ENCODE measurements around the gene ADGRG4.

ADGRG4 gene

DNA sequence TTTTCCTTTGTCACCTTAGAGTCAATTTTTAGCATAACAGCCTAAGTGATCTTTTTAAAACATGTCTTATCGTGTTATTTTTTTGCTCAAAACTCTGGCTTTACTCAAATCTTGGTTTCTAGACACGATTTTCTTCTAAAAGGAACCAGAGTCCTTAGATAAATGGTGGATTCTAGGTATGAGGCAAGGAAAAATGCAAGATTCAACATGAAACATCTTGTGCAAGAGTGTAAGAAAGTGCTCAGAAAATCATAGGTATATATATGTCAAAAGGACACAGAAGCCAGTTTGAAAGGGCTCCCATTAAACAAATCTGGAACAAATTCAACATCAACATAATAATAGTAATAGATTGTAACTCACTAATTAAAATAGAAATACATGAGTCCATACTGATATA, 8.1 kb upstream of the ADGRG4 start:
- 81 to 88% methylated on average over 2 of the region's 2 CpGs for WGBS, 2 experiments
- H3K9me3 ChIP-seq (ENCODE audit: control insufficient read depth, low read length), result no peaks in the 10 kb centered on the region
- H3K27me3 ChIP-seq (ENCODE audit: control insufficient read depth, insufficient read depth, low read length, poor library complexity, severe bottlenecking), result no peaks in the 10 kb centered on the region
- H3K36me3 ChIP-seq (ENCODE audit: control insufficient read depth, insufficient read depth, low read length), result no peaks in the 10 kb centered on the region
- no peaks in the 10 kb centered on the region for H3K4me1 ChIP-seq (ENCODE audit: control insufficient read depth, insufficient read depth, low read length)
- H3K27ac ChIP-seq (ENCODE audit: insufficient read depth, low read depth, low read length, poor library complexity, severe bottlenecking), result no peak overlapping the region
- H3K4me3 ChIP-seq (ENCODE audit: insufficient read depth, low read depth, low read length), result no peak overlapping the region

DNA sequence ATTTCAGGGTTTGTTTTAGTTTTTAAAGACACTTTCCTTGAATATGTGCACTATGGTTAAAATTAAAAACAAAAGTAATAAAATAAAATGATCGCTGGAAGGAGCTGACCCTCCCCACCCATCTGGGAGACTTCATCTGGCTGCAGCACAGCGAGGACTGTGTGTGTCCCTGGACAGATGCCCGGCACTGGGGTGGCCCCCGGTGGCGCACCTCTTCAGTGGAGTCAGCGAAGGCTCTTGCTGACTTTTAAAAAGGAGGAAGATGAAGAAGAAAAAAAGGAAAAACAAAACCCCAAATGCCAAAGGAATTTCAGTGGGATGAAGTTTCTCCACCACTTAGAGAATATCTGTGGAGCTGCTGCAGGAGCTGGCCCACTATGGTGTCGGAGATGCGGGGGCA, 5.4 kb upstream of the ADGRG4 start:
- Histone ChIP-seq H3K36me3 (ENCODE audit: control insufficient read depth, insufficient read depth, low read length) (no peaks in the 10 kb centered on the region), H3K9me3 (ENCODE audit: control insufficient read depth, low read length) (no peaks in the 10 kb centered on the region), H3K27me3 (ENCODE audit: control insufficient read depth, insufficient read depth, low read length, poor library complexity, severe bottlenecking) (no peaks in the 10 kb centered on the region), H3K27ac (ENCODE audit: insufficient read depth, low read depth, low read length, poor library complexity, severe bottlenecking) (no peak overlapping the region), H3K4me3 (ENCODE audit: insufficient read depth, low read depth, low read length) (no peak overlapping the region), H3K4me1 (ENCODE audit: control insufficient read depth, insufficient read depth, low read length) (no peaks in the 10 kb centered on the region)
- WGBS, 2 experiments, result 88 to 91% methylated on average over 7 of the region's 8 CpGs

DNA sequence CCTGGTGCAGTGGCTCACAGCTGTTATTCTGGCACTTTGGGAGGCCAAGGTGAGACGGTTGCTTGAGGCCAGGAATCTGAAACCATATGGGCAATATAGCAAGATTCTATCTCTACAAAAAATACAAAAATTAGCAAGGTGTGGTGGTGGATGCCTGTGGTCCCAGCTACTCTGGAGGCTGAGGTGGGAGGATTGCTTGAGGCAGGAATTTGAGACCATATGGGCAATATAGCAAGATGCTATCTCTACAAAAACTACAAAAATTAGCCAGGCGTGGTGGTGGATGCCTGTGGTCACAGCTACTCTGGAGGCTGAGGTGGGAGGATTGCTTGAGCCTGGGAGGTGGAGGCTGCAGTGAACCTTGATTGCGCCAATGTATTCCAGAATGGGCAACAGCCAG, 2.3 kb downstream of the ADGRG4 start:
- 85 to 100% methylated on average over 1 to 3 of the region's 3 CpGs for WGBS, 2 experiments
- Histone ChIP-seq H3K9me3 (ENCODE audit: control insufficient read depth, low read length) (no peaks in the 10 kb centered on the region), H3K36me3 (ENCODE audit: control insufficient read depth, insufficient read depth, low read length) (no peaks in the 10 kb centered on the region), H3K27me3 (ENCODE audit: control insufficient read depth, insufficient read depth, low read length, poor library complexity, severe bottlenecking) (no peaks in the 10 kb centered on the region), H3K27ac (ENCODE audit: insufficient read depth, low read depth, low read length, poor library complexity, severe bottlenecking) (no peak overlapping the region), H3K4me1 (ENCODE audit: control insufficient read depth, insufficient read depth, low read length) (no peaks in the 10 kb centered on the region), H3K4me3 (ENCODE audit: insufficient read depth, low read depth, low read length) (no peak overlapping the region)

DNA sequence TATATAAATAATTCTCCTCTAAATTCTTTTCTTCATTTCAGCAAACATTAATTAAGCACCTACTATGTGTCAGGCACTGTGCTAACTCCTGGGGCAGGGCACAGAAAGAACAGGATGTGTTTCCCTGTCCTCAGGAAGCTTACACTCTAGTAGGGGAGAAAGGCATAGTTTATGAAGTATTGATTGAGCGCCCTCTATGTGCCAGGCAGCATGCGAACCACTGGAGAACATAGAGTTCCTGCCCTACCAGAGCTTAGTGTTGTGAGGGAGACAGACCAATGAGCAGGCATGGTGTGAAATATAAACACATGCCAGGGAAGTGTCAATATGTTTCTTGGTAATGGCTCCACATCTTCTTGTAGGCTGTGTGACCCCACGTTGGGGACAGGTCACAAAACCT, 3.7 kb downstream of the ADGRG4 start:
- 91 to 94% methylated on average over 3 of the region's 3 CpGs for whole genome bisulfite sequencing, 2 experiments
- Histone ChIP-seq H3K4me3 (ENCODE audit: insufficient read depth, low read depth, low read length) (no peak overlapping the region), H3K27ac (ENCODE audit: insufficient read depth, low read depth, low read length, poor library complexity, severe bottlenecking) (no peak overlapping the region), H3K36me3 (ENCODE audit: control insufficient read depth, insufficient read depth, low read length) (no peaks in the 10 kb centered on the region), H3K4me1 (ENCODE audit: control insufficient read depth, insufficient read depth, low read length) (no peaks in the 10 kb centered on the region), H3K27me3 (ENCODE audit: control insufficient read depth, insufficient read depth, low read length, poor library complexity, severe bottlenecking) (no peaks in the 10 kb centered on the region), H3K9me3 (ENCODE audit: control insufficient read depth, low read length) (no peaks in the 10 kb centered on the region)

DNA sequence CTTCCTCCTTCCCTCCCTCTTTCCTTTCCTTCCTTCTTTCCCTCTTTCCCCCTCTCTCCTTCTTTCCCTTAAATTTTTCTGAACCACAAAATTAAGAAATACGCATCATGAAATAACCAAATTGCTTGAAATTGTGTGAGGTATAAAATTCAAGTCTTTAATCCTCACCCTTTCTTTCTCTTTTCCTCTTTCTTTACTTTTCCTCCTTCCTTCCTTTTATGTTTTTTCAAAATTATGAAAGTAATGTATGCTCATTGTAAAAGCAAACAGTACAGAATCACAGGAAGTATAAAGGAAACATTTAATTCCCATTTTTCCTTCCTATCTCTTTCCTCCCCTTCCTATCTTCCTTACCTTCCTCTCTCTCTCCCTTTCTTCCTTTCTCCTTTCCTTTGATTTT, 5.4 kb downstream of the ADGRG4 start:
- Histone ChIP-seq H3K27me3 (ENCODE audit: control insufficient read depth, insufficient read depth, low read length, poor library complexity, severe bottlenecking) (no peaks in the 10 kb centered on the region), H3K9me3 (ENCODE audit: control insufficient read depth, low read length) (no peaks in the 10 kb centered on the region), H3K4me1 (ENCODE audit: control insufficient read depth, insufficient read depth, low read length) (no peaks in the 10 kb centered on the region), H3K36me3 (ENCODE audit: control insufficient read depth, insufficient read depth, low read length) (no peaks in the 10 kb centered on the region), H3K27ac (ENCODE audit: insufficient read depth, low read depth, low read length, poor library complexity, severe bottlenecking) (no peak overlapping the region), H3K4me3 (ENCODE audit: insufficient read depth, low read depth, low read length) (no peak overlapping the region)
- WGBS, 2 experiments, result no CpG with 5 or more reads among the region's 1 CpG

DNA sequence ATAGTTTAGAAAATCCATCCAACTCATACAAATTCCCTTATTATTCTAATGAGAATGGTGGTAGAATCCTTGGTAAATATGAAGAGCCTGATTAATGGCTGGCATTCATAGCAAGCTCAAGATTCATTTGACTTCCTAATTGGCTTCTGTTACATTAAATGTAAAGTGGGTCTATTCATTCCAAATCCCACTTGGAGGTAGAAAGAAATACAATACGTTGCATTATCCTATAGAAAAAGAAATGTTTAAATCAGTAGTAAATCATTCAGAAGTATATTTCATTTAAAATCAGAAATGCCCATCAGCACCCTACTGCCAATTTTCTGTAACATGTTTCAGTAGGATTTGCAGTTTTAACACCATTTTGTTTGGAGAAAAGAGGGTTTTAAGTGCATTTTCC, 6.7 kb downstream of the ADGRG4 start:
- no peaks in the 10 kb centered on the region for H3K4me1 ChIP-seq (ENCODE audit: control insufficient read depth, insufficient read depth, low read length)
- H3K4me3 ChIP-seq (ENCODE audit: insufficient read depth, low read depth, low read length), result no peak overlapping the region
- no peaks in the 10 kb centered on the region for H3K36me3 ChIP-seq (ENCODE audit: control insufficient read depth, insufficient read depth, low read length)
- H3K9me3 ChIP-seq (ENCODE audit: control insufficient read depth, low read length), result no peaks in the 10 kb centered on the region
- no peaks in the 10 kb centered on the region for H3K27me3 ChIP-seq (ENCODE audit: control insufficient read depth, insufficient read depth, low read length, poor library complexity, severe bottlenecking)
- no CpG with 5 or more reads among the region's 1 CpG for WGBS, 2 experiments
- no peak overlapping the region for H3K27ac ChIP-seq (ENCODE audit: insufficient read depth, low read depth, low read length, poor library complexity, severe bottlenecking)

DNA sequence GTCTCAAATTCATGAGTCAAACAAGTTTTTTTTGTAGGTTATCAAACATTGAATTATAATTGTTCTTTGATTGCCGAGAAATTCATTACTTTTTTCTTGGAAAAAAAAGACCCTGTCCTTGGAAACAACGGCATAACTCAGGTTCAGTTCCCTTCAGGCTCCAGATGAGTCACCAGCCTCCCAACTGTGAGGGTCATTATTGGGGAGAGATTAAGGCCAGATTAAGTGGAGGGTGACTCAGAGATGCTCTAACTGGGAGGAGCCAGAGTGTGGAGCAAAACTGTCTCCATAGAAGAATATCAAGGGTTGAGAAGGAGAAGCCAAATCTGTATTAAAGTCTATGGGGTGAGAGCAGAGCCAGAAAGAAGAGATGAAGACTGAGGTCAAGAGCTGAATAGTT, 9.6 kb downstream of the ADGRG4 start:
- H3K27me3 ChIP-seq (ENCODE audit: control insufficient read depth, insufficient read depth, low read length, poor library complexity, severe bottlenecking), result no peaks in the 10 kb centered on the region
- no peaks in the 10 kb centered on the region for H3K4me1 ChIP-seq (ENCODE audit: control insufficient read depth, insufficient read depth, low read length)
- WGBS, 2 experiments, result 76 to 78% methylated on average over 2 of the region's 2 CpGs
- H3K36me3 ChIP-seq (ENCODE audit: control insufficient read depth, insufficient read depth, low read length), result no peaks in the 10 kb centered on the region
- no peak overlapping the region for H3K27ac ChIP-seq (ENCODE audit: insufficient read depth, low read depth, low read length, poor library complexity, severe bottlenecking)
- H3K4me3 ChIP-seq (ENCODE audit: insufficient read depth, low read depth, low read length), result no peak overlapping the region
- no peaks in the 10 kb centered on the region for H3K9me3 ChIP-seq (ENCODE audit: control insufficient read depth, low read length)

DNA sequence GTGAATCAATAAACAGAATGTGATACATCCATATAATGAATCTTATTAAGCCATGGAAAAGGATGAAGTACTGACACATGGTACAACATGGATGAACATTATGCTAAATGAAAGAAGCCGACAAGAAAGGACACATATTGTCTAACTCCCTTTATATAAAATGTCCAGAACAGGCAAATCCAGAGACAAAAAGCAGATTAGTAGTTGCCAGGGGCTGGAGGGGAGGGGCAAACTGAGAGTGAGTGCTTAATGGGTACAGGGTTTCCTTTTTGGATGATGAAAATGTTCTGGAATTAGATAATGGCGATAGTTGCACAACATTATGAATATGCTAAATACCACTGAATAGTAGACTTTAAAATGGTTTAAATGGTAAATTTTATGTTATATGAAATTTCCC, 17.4 kb downstream of the ADGRG4 start:
- no peaks in the 10 kb centered on the region for H3K27me3 ChIP-seq (ENCODE audit: control insufficient read depth, insufficient read depth, low read length, poor library complexity, severe bottlenecking)
- no peaks in the 10 kb centered on the region for H3K36me3 ChIP-seq (ENCODE audit: control insufficient read depth, insufficient read depth, low read length)
- no peak overlapping the region for H3K4me3 ChIP-seq (ENCODE audit: insufficient read depth, low read depth, low read length)
- no peaks in the 10 kb centered on the region for H3K9me3 ChIP-seq (ENCODE audit: control insufficient read depth, low read length)
- no peaks in the 10 kb centered on the region for H3K4me1 ChIP-seq (ENCODE audit: control insufficient read depth, insufficient read depth, low read length)
- 100% methylated on average over 1 of the region's 2 CpGs; no CpG with 5 or more reads in 1 of the 2 experiments for WGBS, 2 experiments
- H3K27ac ChIP-seq (ENCODE audit: insufficient read depth, low read depth, low read length, poor library complexity, severe bottlenecking), result no peak overlapping the region

DNA sequence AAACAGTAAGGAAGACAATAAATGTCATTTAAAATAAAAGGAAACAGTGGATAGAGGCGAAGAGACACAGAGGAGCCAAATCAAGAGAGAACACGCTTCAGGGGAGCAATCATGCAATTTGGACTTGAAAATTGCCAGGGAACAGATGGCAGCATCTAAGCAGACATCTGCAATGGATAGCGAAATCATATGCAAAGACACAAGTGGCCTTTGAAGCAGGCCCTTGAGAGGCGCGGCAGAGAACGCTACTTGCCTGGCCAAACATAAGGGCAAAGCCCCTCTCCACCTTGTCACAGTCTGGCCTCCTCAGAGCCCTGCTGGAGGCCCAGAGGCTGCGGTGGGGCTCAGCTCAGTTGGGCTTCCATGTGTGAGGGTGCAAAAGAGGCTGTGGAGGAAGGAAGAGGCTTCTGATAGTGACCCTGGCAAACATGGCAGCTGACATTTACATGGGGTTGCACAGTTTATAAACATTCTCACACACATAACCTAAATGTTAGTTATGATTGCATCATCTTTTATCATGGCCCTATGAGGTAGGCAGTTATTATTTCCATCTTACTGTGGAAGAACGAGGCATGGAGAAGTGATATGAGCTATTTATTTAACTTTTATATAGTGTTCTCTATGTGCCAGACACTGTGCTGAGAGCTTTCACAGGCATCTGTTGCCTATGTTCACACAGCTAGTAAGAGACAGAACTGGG, 18.3 kb downstream of the ADGRG4 start:
- 92 to 93% methylated on average over 6 to 8 of the region's 8 CpGs for WGBS, 2 experiments
- no peaks in the 10 kb centered on the region for H3K27me3 ChIP-seq (ENCODE audit: control insufficient read depth, insufficient read depth, low read length, poor library complexity, severe bottlenecking)
- H3K4me1 ChIP-seq (ENCODE audit: control insufficient read depth, insufficient read depth, low read length), result no peaks in the 10 kb centered on the region
- H3K9me3 ChIP-seq (ENCODE audit: control insufficient read depth, low read length), result no peaks in the 10 kb centered on the region
- no peak overlapping the region for H3K27ac ChIP-seq (ENCODE audit: insufficient read depth, low read depth, low read length, poor library complexity, severe bottlenecking)
- no peak overlapping the region for H3K4me3 ChIP-seq (ENCODE audit: insufficient read depth, low read depth, low read length)
- H3K36me3 ChIP-seq (ENCODE audit: control insufficient read depth, insufficient read depth, low read length), result no peaks in the 10 kb centered on the region

DNA sequence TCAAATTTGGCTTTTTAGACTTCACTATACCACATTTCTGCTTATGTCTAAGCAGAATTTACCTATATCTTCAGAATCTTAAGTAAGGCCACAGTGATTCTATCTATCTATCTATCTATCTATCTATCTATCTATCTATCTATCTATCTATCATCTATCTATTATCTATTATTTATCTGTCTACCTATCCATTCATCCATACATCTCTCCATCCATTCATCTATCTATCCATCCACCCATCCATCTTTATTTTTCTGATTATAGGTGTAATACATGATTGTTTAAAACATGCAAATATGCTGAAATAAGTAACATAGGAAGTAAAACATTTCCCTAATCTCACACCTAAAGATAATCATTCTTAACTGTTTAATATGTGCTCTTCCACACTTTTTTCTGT, 18.8 kb downstream of the ADGRG4 start:
- H3K9me3 ChIP-seq (ENCODE audit: control insufficient read depth, low read length), result no peaks in the 10 kb centered on the region
- no peak overlapping the region for H3K4me3 ChIP-seq (ENCODE audit: insufficient read depth, low read depth, low read length)
- no peaks in the 10 kb centered on the region for H3K4me1 ChIP-seq (ENCODE audit: control insufficient read depth, insufficient read depth, low read length)
- no peak overlapping the region for H3K27ac ChIP-seq (ENCODE audit: insufficient read depth, low read depth, low read length, poor library complexity, severe bottlenecking)
- no peaks in the 10 kb centered on the region for H3K36me3 ChIP-seq (ENCODE audit: control insufficient read depth, insufficient read depth, low read length)
- no peaks in the 10 kb centered on the region for H3K27me3 ChIP-seq (ENCODE audit: control insufficient read depth, insufficient read depth, low read length, poor library complexity, severe bottlenecking)

DNA sequence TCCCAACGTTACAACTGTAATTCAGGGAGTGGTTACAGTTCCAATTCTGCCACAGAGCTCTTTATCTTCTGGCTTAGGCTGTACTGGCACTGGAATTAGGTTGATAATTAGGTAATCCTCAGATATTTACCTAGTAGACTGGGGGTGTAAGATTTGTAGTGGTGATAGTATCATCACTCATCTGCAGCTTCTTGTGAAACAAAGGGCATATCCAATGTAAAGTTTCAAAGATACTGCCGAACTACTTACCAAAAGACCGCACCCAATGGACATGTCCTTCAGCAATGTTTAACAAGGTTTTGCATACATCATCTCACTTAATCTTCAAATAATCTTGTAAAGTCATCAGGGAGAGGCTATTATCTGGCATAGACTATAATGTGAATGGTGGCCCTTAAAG, 20.8 kb downstream of the ADGRG4 start:
- Histone ChIP-seq H3K27ac (ENCODE audit: insufficient read depth, low read depth, low read length, poor library complexity, severe bottlenecking) (no peak overlapping the region), H3K4me3 (ENCODE audit: insufficient read depth, low read depth, low read length) (no peak overlapping the region), H3K9me3 (ENCODE audit: control insufficient read depth, low read length) (no peaks in the 10 kb centered on the region), H3K4me1 (ENCODE audit: control insufficient read depth, insufficient read depth, low read length) (no peaks in the 10 kb centered on the region), H3K27me3 (ENCODE audit: control insufficient read depth, insufficient read depth, low read length, poor library complexity, severe bottlenecking) (no peaks in the 10 kb centered on the region), H3K36me3 (ENCODE audit: control insufficient read depth, insufficient read depth, low read length) (no peaks in the 10 kb centered on the region)
- WGBS, 2 experiments, result 79 to 83% methylated on average over 2 to 3 of the region's 3 CpGs
